ENCODE data around the gene FAM107B. TPM values are rescaled to one million over a fixed set of nuclear protein-coding genes. Genes with fewer than 3 reads are reported as not detected.

The FAM107B gene
- total and polyA plus RNA-seq, 10 of the 15 experiments (the other 5 are each of a cell fraction or from before 2014, with no cell fraction given), result 22.9 to 162 (median 86.6) TPM

- in situ Hi-C loops (cut with MboI), result no loop called here
- 0% methylated on average over 1 of the region's 1 CpG for WGBS (ENCODE audit: insufficient coverage, insufficient replicate concordance, low lambda C conversion rate, missing lambda C conversion rate)
- no peaks in the 10 kb centered on the region for H3K4me1 ChIP-seq (ENCODE audit: control insufficient read depth, insufficient read depth, low read length)
Measured at GRCh38 chr10:14489522-14490177, 285.0 kb downstream of the FAM107B start.

GRCh38 chr10:14487488-14487883 lies 287.2 kb downstream of the FAM107B start:
- Histone ChIP-seq H3K79me2 (ENCODE audit: control insufficient read depth, insufficient read depth, low read length) (no peaks in the 10 kb centered on the region), H2AFZ (ENCODE audit: control insufficient read depth, low read depth, low read length) (no peak overlapping the region), H3K36me3 (ENCODE audit: control insufficient read depth in 2 of 2, insufficient read depth in 2 of 2, low read length in 1 of 2) (no peaks in the 10 kb centered on the region), H3K9me3 (replicated peaks; ENCODE audit: control insufficient read depth, insufficient read depth, low read length) (no peaks in the 10 kb centered on the region; the same call in 2 of the 3 replicates), H3K27ac (ENCODE audit: control insufficient read depth, insufficient read depth) (no peak overlapping the region), H3K9ac (ENCODE audit: control insufficient read depth, insufficient read depth, low read length) (no peak overlapping the region), H3K4me1 (ENCODE audit: control insufficient read depth, insufficient read depth, low read length) (no peaks in the 10 kb centered on the region), H3K27me3 (replicated peaks in 1 of 2; ENCODE audit: control insufficient read depth in 2 of 2, insufficient read depth in 2 of 2, low read length in 1 of 2) (peaks cover 2% of the 10 kb centered on the region in 2 experiments; a peak in 2 of 4 replicates), H4K20me1 (ENCODE audit: control insufficient read depth, insufficient read depth) (no peaks in the 10 kb centered on the region), H3K4me2 (ENCODE audit: control insufficient read depth, insufficient read depth) (no peak overlapping the region), H3K4me3 (no peak overlapping the region)
- in situ Hi-C loops (cut with MboI) (no loop called here), intact Hi-C loops (cut with micrococcal nuclease; ENCODE audit: unreplicated experiment) (no loop called here)
- ATAC-seq, result no peak
- RAD21 ChIA-PET (ENCODE audit: unreplicated experiment), result interaction anchor here (0.8 to 1.1 kb wide), 2 partner anchors 105 to 484 kb away, joined by 3 to 4 read pairs; no protein-coding TSS in a partner anchor
- DNase-seq (ENCODE audit: low read depth, low spot score), result no peak
- SMC1A ChIA-PET (ENCODE audit: uncharacterized antibody, unreplicated experiment), result interaction anchor here (0.6 to 0.9 kb wide), 3 partner anchors 117 to 456 kb away, joined by 3 read pairs; no protein-coding TSS in a partner anchor
- WGBS (ENCODE audit: insufficient coverage, insufficient replicate concordance, low lambda C conversion rate, missing lambda C conversion rate), result 29% methylated on average over 6 of the region's 6 CpGs
- BruUV-seq (replicated peaks), result no TSS peak
- no peak for FAIRE-seq
- POLR2A ChIA-PET, result interaction anchor here (0.6 kb wide), 1 partner anchor 337 kb away, joined by 3 read pairs; no protein-coding TSS in a partner anchor
- CTCF ChIA-PET, result interaction anchor here (0.5 to 1.0 kb wide), 2 partner anchors 453 to 484 kb away, joined by 3 to 5 read pairs; no protein-coding TSS in a partner anchor
- TF ChIP-seq RFX5 (IDR thresholded peaks at IDR 0.05; ENCODE audit: low read depth, low read length) (no peak), GABPA (IDR thresholded peaks at IDR 0.05; ENCODE audit: low read depth) (no peak), ZBTB40 (IDR thresholded peaks at IDR 0.05; ENCODE audit: borderline replicate concordance) (no peak), SREBF2 (IDR thresholded peaks at IDR 0.05; ENCODE audit: low read length) (no peak), RAD51 (IDR thresholded peaks at IDR 0.05) (no peak), HDGF (IDR thresholded peaks at IDR 0.05) (no peak), E4F1 (IDR thresholded peaks at IDR 0.05; ENCODE audit: borderline replicate concordance, partially characterized antibody) (no peak)

More at GRCh38 chr10:14489522-14490177, 285.0 kb downstream of the FAM107B start:
- Histone ChIP-seq H2AFZ (ENCODE audit: control insufficient read depth, low read depth, low read length) (no peak overlapping the region), H3K27ac (ENCODE audit: control insufficient read depth, insufficient read depth) (no peak overlapping the region), H3K36me3 (ENCODE audit: control insufficient read depth in 2 of 2, insufficient read depth in 2 of 2, low read length in 1 of 2) (no peaks in the 10 kb centered on the region), H4K20me1 (ENCODE audit: control insufficient read depth, insufficient read depth) (no peaks in the 10 kb centered on the region), H3K9ac (ENCODE audit: control insufficient read depth, insufficient read depth, low read length) (no peak overlapping the region), H3K4me2 (ENCODE audit: control insufficient read depth, insufficient read depth) (no peak overlapping the region), H3K27me3 (replicated peaks in 1 of 2; ENCODE audit: control insufficient read depth in 2 of 2, insufficient read depth in 2 of 2, low read length in 1 of 2) (peaks cover 2% of the 10 kb centered on the region in 2 experiments; a peak in 2 of 4 replicates), H3K9me3 (replicated peaks; ENCODE audit: control insufficient read depth, insufficient read depth, low read length) (no peaks in the 10 kb centered on the region; the same call in 2 of the 3 replicates), H3K79me2 (ENCODE audit: control insufficient read depth, insufficient read depth, low read length) (no peaks in the 10 kb centered on the region), H3K4me3 (no peak overlapping the region)
- ChIA-PET SMC1A (ENCODE audit: uncharacterized antibody, unreplicated experiment) (interaction anchor here (1.1 kb wide), 1 partner anchor 104 kb away, joined by 4 read pairs; no protein-coding TSS in a partner anchor), CTCF (no interaction called here), POLR2A (no interaction called here), RAD21 (ENCODE audit: unreplicated experiment) (no interaction called here)
- intact Hi-C loops (cut with micrococcal nuclease; ENCODE audit: unreplicated experiment), result loop anchor here (10.0 kb wide), 1 partner anchor 705 kb away; no protein-coding TSS in a partner anchor
- BruUV-seq (replicated peaks), result no TSS peak
- FAIRE-seq (no peak), DNase-seq (ENCODE audit: low read depth, low spot score) (no peak), ATAC-seq (no peak)
- no peak for TF ChIP-seq NFYB (IDR thresholded peaks at IDR 0.05; ENCODE audit: insufficient read depth, low read depth, low read length)
- TF ChIP-seq MAX (IDR thresholded peaks at IDR 0.05; ENCODE audit: low read depth, low read length), result no peak
- no peak for TF ChIP-seq ZNF622 (IDR thresholded peaks at IDR 0.05)
- TF ChIP-seq SREBF1 (IDR thresholded peaks at IDR 0.05; ENCODE audit: low read length), result no peak

All from GM12878 (cell line).